Ascending aorta (tissue), 2 donors: Measurements from ENCODE around the gene GRIP2. TPM values are rescaled to one million over a fixed set of nuclear protein-coding genes. Genes with fewer than 3 reads are reported as not detected.
A peak's percentile ranks its signal among the peaks of the same experiment; 100 is the strongest.

ENCODE experiments used
- DNase-seq, 2 donors: peaks; one replicate each; pipeline ENCODE4 v3.0.0-alpha.2; 2019; ENCODE audit warnings: low spot score in 2 of 2
- H3K27ac ChIP-seq, 2 donors: fragments of 200-600 bp; sonication (generic); one replicate each; pipeline ENCODE4 v1.5.1; 2016 to 2017; ENCODE audit warnings: mild to moderate bottlenecking in 1 of 2
- H3K27me3 ChIP-seq: fragments of 200-600 bp; sonication (generic); one replicate; pipeline ENCODE4 v1.5.1; 2017
- H3K36me3 ChIP-seq, 2 donors: fragments of 200-600 bp; sonication (generic); one replicate each; pipeline ENCODE4 v1.5.1; 2016
- H3K4me1 ChIP-seq, 2 donors: fragments of 200-600 bp; sonication (generic); one replicate each; pipeline ENCODE4 v1.5.1; 2016 to 2017; ENCODE audit warnings: mild to moderate bottlenecking in 1 of 2
- H3K4me3 ChIP-seq, 2 donors: fragments of 200-600 bp; sonication (generic); one replicate each; pipeline ENCODE4 v1.5.1; 2016 to 2017; ENCODE audit warnings: mild to moderate bottlenecking in 1 of 2
- H3K9me3 ChIP-seq, 2 donors: fragments of 200-600 bp; sonication (generic); one replicate each; pipeline ENCODE4 v1.5.1; 2016
- CTCF ChIP-seq, 3 experiments: fragments of 200-600 bp in 2 of 3; fragments of 450-650 bp in 1 of 3; sonication (generic) in 2 of 3; IDR thresholded peaks; one replicate each; pipeline ENCODE4 v1.5.1; 2016 to 2019; ENCODE audit warnings: antibody characterized with exemption in 3 of 3, mild to moderate bottlenecking in 1 of 3, moderate library complexity in 1 of 3
- intact Hi-C: fragments of 100-400 bp; cut with DNase I; formaldehyde crosslinking; loops from one replicate; pipeline ENCODE4 v1.15.1; 2023
- total RNA-seq: library from RNA; depleted of rRNA; stranded (reverse); fragments of >200 nt; gene quantifications from one replicate; pipeline ENCODE4 v1.1.0, GENCODE V29; 2016

The GRIP2 gene
- total RNA-seq, 1 donor from 2014 or later, result 0.21 TPM

GRCh38 chr3:14464141-14464465 is 76.0 kb downstream of the GRIP2 start:
- DNase-seq, result no peak
- no peaks in the 10 kb centered on the region for H3K9me3 ChIP-seq
- no peak overlapping the region for H3K4me3 ChIP-seq
- no peak overlapping the region for H3K27ac ChIP-seq
- TF ChIP-seq CTCF (IDR thresholded peaks at IDR 0.05), result no peak
- H3K4me1 ChIP-seq, result peaks cover 7 to 18% of the 10 kb centered on the region in 2 donors
- intact Hi-C loops, result loop anchor here (10.0 kb wide), 1 partner anchor 191 kb away; the partner anchor contains the start of gene CCDC174
- H3K27me3 ChIP-seq, result no peaks in the 10 kb centered on the region
- H3K36me3 ChIP-seq, result peaks cover 19 to 43% of the 10 kb centered on the region in 2 donors

- intact Hi-C loops, result loop anchor here (10.0 kb wide), 1 partner anchor 191 kb away; the partner anchor contains the start of gene CCDC174
- no peaks in the 10 kb centered on the region for H3K27me3 ChIP-seq
- H3K9me3 ChIP-seq, result no peaks in the 10 kb centered on the region
- H3K4me3 ChIP-seq, result no peak overlapping the region
- TF ChIP-seq CTCF (IDR thresholded peaks at IDR 0.05), result no peak
- H3K36me3 ChIP-seq, result peaks cover 16 to 40% of the 10 kb centered on the region in 2 donors
- H3K4me1 ChIP-seq, result peaks cover 7 to 18% of the 10 kb centered on the region in 2 donors
- DNase-seq, result no peak
- H3K27ac ChIP-seq, result no peak overlapping the region
These were observed 76.6 kb downstream of the GRIP2 start for GRCh38 chr3:14463330-14464140.

GRCh38 chr3:14462738-14463137 is 77.4 kb downstream of the GRIP2 start:
- peaks cover 7 to 18% of the 10 kb centered on the region in 2 donors for H3K4me1 ChIP-seq
- H3K4me3 ChIP-seq, result no peak overlapping the region
- intact Hi-C loops, result loop anchor here (10.0 kb wide), 1 partner anchor 192 kb away; the partner anchor contains the start of gene CCDC174
- H3K27ac ChIP-seq, result no peak overlapping the region
- H3K36me3 ChIP-seq, result peaks cover 16 to 38% of the 10 kb centered on the region in 2 donors
- no peaks in the 10 kb centered on the region for H3K9me3 ChIP-seq
- DNase-seq, result no peak
- no peaks in the 10 kb centered on the region for H3K27me3 ChIP-seq
- TF ChIP-seq CTCF (IDR thresholded peaks at IDR 0.05), result no peak

- no peak for DNase-seq
- Histone ChIP-seq H3K27ac (no peak overlapping the region), H3K4me1 (peaks cover 7 to 18% of the 10 kb centered on the region in 2 donors), H3K27me3 (no peaks in the 10 kb centered on the region), H3K36me3 (peaks cover 13 to 31% of the 10 kb centered on the region in 2 donors), H3K4me3 (no peak overlapping the region), H3K9me3 (no peaks in the 10 kb centered on the region)
- intact Hi-C loops, result loop anchor here (2.0 to 10.0 kb wide), 2 partner anchors 59 to 193 kb away; partner anchors contain the start of genes CCDC174 and SLC6A6
- TF ChIP-seq CTCF (IDR thresholded peaks at IDR 0.05), result peak; percentile 50 to 66 (median 63)
These were observed 78.3 kb downstream of the GRIP2 start for GRCh38 chr3:14461748-14462324.

GRCh38 chr3:14461006-14461747 is 79.0 kb downstream of the GRIP2 start:
- Histone ChIP-seq H3K27me3 (no peaks in the 10 kb centered on the region), H3K27ac (peak overlapping the region; percentile 45 to 64), H3K4me1 (peaks cover 7 to 18% of the 10 kb centered on the region in 2 donors), H3K4me3 (no peak overlapping the region), H3K9me3 (no peaks in the 10 kb centered on the region), H3K36me3 (peaks cover 9 to 26% of the 10 kb centered on the region in 2 donors)
- intact Hi-C loops, result loop anchor here (2.0 to 10.0 kb wide), 2 partner anchors 58 to 194 kb away; partner anchors contain the start of genes CCDC174 and SLC6A6
- no peak for TF ChIP-seq CTCF (IDR thresholded peaks at IDR 0.05)
- no peak for DNase-seq
